Epidermal melanocyte (primary cell): ENCODE measurements around the gene PARD3B.
A peak's percentile ranks its signal among the peaks of the same experiment; 100 is the strongest.
"Not testable (repeated sequence)": the region's sequence is repeated elsewhere in the genome, so short reads cannot be mapped to it uniquely, and the experiment has no call there.

Experiments
- DNase-seq: peaks from one replicate; pipeline ENCODE4 v3.0.0; 2011; ENCODE audit warnings: low spot score; ENCODE audit not compliant: insufficient read length

The PARD3B gene

DNA sequence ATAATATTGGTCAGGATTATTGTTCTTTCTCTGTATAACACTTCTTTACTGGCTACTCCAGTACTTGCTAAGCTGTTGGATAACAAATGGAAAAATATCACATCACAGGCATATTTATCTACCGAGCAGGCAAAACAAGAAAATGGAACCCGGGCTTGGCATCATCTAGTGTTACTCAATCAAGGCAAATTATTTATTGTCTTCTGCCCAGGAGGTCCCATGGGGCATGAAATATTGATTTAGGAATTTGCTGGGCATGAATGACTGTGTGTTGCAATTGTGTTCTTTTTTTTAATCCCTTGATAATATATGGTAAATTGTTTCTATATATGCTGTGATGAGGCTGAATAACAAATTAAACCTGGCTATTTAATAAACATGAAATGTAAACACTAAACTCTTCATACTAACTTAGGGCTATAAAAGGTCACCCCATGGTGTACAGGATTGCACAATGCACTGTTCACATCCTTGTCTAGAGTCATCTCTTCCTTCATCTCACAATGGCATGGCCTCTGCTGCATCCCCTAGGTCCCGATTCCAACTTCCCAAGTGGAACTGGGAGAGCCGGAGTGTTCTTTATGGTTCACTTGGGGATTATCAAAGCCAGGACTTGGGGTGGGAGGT lies 2.2 kb upstream of the PARD3B start:
- DNase-seq = no peak

- DNase-seq = no peak
Observed at GRCh38 chr2:204545861-204546735, 823 bp downstream of the PARD3B start.

DNA sequence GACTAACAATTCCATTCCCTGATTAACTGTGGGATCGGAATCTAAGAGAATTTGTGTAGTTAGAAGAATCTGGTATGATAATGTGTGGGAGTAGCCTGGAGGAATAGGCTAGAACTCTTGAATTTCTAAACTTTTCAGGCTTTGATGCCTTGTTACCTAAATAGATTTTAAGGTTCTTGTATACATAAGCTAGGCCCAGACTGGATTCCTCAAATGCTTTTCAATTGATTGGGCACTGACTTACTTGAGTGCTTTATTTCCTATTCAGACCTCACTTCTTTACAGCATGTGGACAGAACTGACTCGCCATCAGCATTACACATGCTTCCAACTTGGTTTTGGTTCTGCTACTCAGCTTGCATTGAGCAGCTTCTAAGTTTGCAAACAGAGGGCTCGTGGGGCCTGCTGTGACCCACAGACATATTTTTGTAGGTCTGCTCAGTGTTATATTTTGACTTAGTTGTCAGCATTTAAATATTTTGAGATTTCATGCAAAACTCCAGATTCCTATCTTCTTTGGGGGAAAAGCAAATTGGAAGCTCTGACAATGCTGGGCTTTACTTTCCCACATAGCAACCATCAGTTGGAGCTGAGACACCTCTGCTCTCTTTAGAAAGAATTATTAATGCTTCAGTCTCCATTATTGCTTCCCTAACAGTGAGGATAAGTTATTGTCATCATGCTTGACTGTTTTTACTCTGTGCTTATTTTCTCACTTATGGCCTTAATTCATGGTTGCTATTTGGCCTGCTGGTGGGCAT lies 5.7 kb downstream of the PARD3B start:
- DNase-seq = peak; percentile 20

DNA sequence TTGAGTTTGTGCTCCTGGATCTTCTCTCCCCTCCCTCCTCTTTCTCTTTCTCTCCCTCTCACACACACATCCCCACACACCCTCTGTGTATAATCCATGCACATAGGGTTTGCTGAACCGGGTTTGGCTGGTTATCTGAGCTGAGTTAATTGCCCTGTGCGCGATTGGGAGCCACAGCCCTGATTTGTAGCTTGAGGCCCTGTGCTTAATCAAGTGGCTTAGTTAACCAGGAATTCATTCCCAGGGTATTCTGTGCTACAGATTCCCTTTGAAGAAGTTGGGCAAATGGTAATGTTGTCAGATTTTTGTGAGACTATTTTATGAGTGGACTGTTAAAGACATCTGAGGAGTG lies 6.2 kb downstream of the PARD3B start:
- no peak for DNase-seq

DNA sequence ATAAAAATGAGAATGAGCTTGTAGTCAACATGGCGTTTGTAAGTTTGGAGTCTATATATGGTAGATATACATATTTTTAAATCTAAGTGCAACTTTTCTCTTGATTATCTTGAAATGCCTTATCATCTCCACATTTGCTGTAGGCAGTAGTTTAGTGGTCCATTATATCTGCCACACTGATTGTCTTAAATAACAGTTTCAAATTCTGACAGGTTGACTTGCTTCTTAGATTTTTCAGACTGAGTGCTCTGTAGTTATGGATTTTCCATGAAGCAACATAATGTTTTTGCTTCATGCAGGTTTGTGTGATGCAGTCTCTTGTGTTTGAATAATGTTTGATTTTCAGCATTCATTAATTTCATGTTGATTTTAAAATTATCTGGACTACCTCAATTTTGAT lies 12.3 kb downstream of the PARD3B start:
- DNase-seq = no peak

DNA sequence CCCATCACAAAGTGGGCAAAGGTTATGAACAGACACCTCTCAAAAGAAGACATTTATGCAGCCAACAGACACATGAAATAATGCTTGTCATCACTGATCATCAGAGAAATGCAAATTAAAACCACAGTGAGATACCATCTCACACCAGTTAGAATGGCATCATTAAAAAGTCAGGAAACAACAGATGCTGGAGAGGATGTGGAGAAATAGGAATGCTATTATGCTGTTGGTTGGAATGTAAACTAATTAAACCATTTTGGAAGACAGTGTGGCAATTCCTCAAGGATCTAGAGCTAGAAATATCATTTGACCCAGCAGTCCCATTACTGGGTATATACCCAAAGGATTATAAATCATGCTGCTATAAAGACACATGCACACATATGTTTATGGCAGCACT lies 14.1 kb downstream of the PARD3B start:
- DNase-seq = not testable (repeated sequence)

DNA sequence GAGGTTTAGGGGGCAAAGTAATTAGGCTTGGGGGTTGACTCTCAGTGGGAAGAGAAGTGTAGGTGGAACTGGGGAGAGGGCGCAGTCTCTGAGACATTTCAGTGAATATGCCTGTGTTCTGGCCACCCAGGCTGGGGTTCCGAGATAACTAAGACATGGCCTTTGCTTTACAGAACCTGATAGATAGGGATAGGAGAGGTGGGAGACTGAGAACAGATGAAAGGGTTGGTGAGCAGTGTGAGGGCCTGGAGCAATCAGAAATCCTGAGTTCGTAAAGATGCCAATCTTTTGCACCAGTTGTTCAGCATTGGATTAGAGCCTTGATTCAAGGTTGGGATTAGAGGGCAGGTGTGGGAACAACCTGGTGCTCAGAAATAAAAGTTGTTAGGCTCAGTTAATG lies 15.6 kb downstream of the PARD3B start:
- DNase-seq = no peak

GRCh38 chr2:204561771-204562170 lies 16.5 kb downstream of the PARD3B start:
- no peak for DNase-seq

DNA sequence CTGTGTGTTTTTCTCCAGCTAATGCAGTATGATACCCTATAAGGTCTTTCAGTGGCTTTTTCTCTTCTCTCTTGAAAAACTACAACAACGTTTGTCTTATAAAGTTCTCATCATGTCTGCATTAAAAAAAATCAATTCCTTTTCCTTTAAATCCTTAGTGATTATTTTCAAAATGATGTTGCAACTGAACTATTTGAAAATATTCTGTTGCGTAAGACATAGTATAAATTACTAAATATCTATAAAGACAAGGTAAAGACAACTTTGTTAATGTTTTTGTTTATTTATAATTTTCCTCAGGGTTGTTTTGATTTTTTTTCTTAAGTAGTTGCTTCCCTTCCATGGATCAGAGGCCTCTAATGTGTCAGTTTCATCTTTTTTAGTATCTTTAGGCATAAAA lies 21.2 kb downstream of the PARD3B start:
- no peak for DNase-seq

GRCh38 chr2:204570421-204570820 lies 25.1 kb downstream of the PARD3B start:
- no peak for DNase-seq

- DNase-seq = no peak
Observed at GRCh38 chr2:204571041-204571440, 25.8 kb downstream of the PARD3B start.

- DNase-seq = no peak
Observed at GRCh38 chr2:204571911-204572310, 26.6 kb downstream of the PARD3B start.

GRCh38 chr2:204573221-204573620 lies 27.9 kb downstream of the PARD3B start:
- DNase-seq = no peak

DNA sequence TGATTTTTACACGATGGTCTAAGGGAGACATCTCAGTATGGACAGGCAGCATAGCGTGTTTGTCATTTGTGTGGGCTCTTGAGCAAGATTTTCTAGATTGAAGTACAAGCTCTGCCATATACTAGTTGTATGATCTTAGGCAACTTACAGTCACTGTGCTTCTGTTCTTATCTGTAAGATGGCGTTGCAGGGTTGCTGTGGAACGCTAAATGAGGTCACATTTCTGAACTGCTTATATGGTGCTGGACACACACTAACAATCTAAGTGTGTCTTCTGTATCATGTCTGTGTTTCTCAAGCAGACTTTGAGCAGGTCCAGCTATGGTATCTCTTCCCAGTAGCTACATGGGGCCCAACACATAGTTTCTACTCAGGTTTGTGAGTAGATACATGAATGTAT lies 29.2 kb downstream of the PARD3B start:
- no peak for DNase-seq

DNA sequence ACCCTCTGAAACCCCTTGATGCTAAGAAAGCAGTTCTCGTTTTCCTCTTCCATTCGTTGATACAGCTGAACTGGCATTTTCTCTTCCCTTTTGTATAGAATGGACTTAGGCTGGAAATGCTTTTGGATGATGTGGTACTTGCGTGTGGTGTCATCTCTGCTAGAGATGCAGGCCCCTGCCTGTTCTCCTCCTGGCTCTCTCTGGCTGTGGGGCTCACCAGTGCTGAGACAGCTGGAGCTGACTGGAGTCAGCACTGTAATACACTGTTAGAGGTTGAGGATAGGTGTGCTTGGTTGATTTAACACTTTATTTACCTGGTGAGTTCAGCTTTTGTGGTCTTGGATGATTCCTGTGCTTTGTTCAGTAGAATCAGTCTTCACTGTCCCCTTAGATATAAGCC lies 30.2 kb downstream of the PARD3B start:
- DNase-seq = no peak

- no peak for DNase-seq
Observed at GRCh38 chr2:204576362-204576979, 31.2 kb downstream of the PARD3B start.

- DNase-seq = no peak
Observed at GRCh38 chr2:204578928-204579598, 33.8 kb downstream of the PARD3B start.

- DNase-seq = no peak
Observed at GRCh38 chr2:204581946-204582345, 36.7 kb downstream of the PARD3B start.

GRCh38 chr2:204583773-204584172 lies 38.5 kb downstream of the PARD3B start:
- DNase-seq = no peak

DNA sequence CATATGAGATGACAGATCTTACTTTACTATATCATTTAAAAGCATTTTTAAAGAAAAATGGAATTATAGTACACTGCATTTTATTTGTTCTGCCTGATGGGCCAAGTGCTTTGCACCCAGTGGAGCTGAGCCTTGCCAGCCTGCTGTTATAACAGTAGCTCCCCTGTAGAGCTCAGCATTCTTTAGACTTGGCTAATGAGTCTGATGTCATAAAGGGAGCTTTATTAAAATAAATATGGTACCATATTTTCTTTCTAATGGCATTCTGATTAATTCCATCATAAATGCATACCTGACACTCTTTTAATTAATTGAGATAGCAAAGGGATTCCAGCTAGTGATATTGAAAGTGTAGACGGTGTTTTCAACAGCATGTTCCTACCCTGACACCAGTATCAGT lies 40.7 kb downstream of the PARD3B start:
- no peak for DNase-seq

GRCh38 chr2:204586444-204587180 lies 41.3 kb downstream of the PARD3B start:
- DNase-seq = no peak
